Pancreas (tissue), 10 donors: ENCODE measurements around the gene CTSW. TPM values are rescaled to one million over a fixed set of nuclear protein-coding genes. Genes with fewer than 3 reads are reported as not detected.

Experiments used
- ATAC-seq, 4 donors: fragments of 200-7000 bp; cut with Tn5 transposase; one replicate each; pipeline versions ENCODE4 v1.8.0 to v1.9.1; 2020; ENCODE audit warnings: mild to moderate bottlenecking in 4 of 4, moderate library complexity in 4 of 4
- DNase-seq, 6 donors: peaks; one replicate each; pipeline ENCODE4 v3.0.0-alpha.2; 2020
- FAIRE-seq: peaks from 2 replicates; lab custom pipeline; 2012; peaks lifted over from hg19 to GRCh38; lab: Jason Lieb, UNC
- H3K27ac ChIP-seq, 4 donors: fragments of 200-600 bp; sonication (generic); 1 replicate in 3 of 4; 2 replicates in 1 of 4; pipeline versions ENCODE4 v1.5.0 to v1.8.0; 2020
- H3K27me3 ChIP-seq, 4 donors: fragments of 200-600 bp; one replicate each; pipeline ENCODE4 v1.8.0; 2021
- H3K36me3 ChIP-seq, 3 donors: fragments of 200-600 bp; sonication (generic) in 1 of 3; one replicate each; pipeline versions ENCODE4 v1.5.0 to v1.8.0; 2020 to 2021
- H3K4me1 ChIP-seq, 3 donors: fragments of 200-600 bp; one replicate each; pipeline ENCODE4 v1.8.0; 2021
- H3K4me3 ChIP-seq, 4 donors: fragments of 200-600 bp; sonication (generic) in 2 of 4; one replicate each; pipeline versions ENCODE4 v1.5.0 to v1.8.0; 2020 to 2021
- H3K9me3 ChIP-seq, 4 donors: fragments of 200-600 bp; one replicate each; pipeline ENCODE4 v1.8.0; 2021
- CTCF ChIP-seq, 4 donors: fragments of 200-600 bp; sonication (generic) in 3 of 4; IDR thresholded peaks; one replicate each; pipeline versions ENCODE4 v1.5.0 to v1.8.0; 2021; ENCODE audit warnings: antibody characterized with exemption in 4 of 4
- WGBS, 2 donors: extraction: QIAGEN DNeasy Blood & Tissue Kit; methylation state at CpG; one replicate each; pipeline ENCODE4 v1.1.7; 2013; 5-methylcytosine and 5-hydroxymethylcytosine counted together
- intact Hi-C, 3 donors: fragments of 100-400 bp; cut with DNase I; formaldehyde crosslinking; loops; one replicate each; pipeline versions ENCODE4 v1.11.1 to v1.14.2; 2022
- polyA plus RNA-seq, 2 donors: library from polyadenylated mRNA; stranded (reverse); fragments of 200-250 nt; gene quantifications; one replicate each; pipeline ENCODE4 v1.2.3, GENCODE V29; 2013
- total RNA-seq, 6 donors: library from RNA; stranded (reverse); fragmentation: NEBNext Ultra II Directional in 4 of 6; extraction: Animal tissue kit (Norgen Biotek cat#: 25700) in 4 of 6; gene quantifications; one replicate each; pipeline versions ENCODE4 v1.2.1 to v1.2.4, GENCODE V29; 2021 to 2023
- donor health status: healthy with polysubstance abuse.
- donor health status: DM: no; HTN: no; CAD: no; lungs with moderate emphysema.
- donor health status: DM: no; HTN: no; CAD: no.
- donor health status: control.
- donor health status: control.
- donor health status: Bipolar disorder and iron deficiency.
- donor health status: DM: yes; HTN: yes; CAD: no.
- donor health status: DM: no; HTN: no; CAD: no.
- donor health status: DM: no; HTN: no; CAD: no.
- donor health status: DM: yes; HTN: yes; CAD: no.

CTSW gene
- total and polyA plus RNA-seq, 8 donors = 0.14 to 0.72 (median 0.46) TPM; not detected in 1

GRCh38 chr11:65873318-65874156, 6.1 kb upstream of the CTSW start:
- H3K27me3 ChIP-seq = no peaks in the 10 kb centered on the region
- H3K36me3 ChIP-seq = no peaks in the 10 kb centered on the region
- intact Hi-C loops = no loop called here
- 6 to 8% methylated on average over 50 to 54 of the region's 54 CpGs for WGBS, 2 donors
- DNase-seq (peak; percentile 92 to 99 (median 96)), ATAC-seq (peak; percentile 97 to 98 (median 98)), FAIRE-seq (peak; percentile 66)
- H3K9me3 ChIP-seq = no peaks in the 10 kb centered on the region
- peak overlapping the region; percentile 7 to 39 (median 31) for H3K4me3 ChIP-seq
- H3K27ac ChIP-seq = peak overlapping the region; percentile 46 to 73 (median 54)
- TF ChIP-seq CTCF (IDR thresholded peaks at IDR 0.05) = no peak
- no peaks in the 10 kb centered on the region for H3K4me1 ChIP-seq

GRCh38 chr11:65880027-65880426, 390 bp downstream of the CTSW start:
- peaks cover 0 to 4% (median 0%) of the 10 kb centered on the region in 3 donors for H3K36me3 ChIP-seq
- DNase-seq (no peak), FAIRE-seq (no peak), ATAC-seq (no peak)
- intact Hi-C loops = loop anchor here in 1 of 3 donors (5.0 kb wide), 1 partner anchor 107 kb away; no protein-coding TSS in a partner anchor
- no peaks in the 10 kb centered on the region for H3K9me3 ChIP-seq
- no peak overlapping the region for H3K4me3 ChIP-seq
- no peaks in the 10 kb centered on the region for H3K4me1 ChIP-seq
- H3K27me3 ChIP-seq = no peaks in the 10 kb centered on the region
- no peak overlapping the region for H3K27ac ChIP-seq
- no peak for TF ChIP-seq CTCF (IDR thresholded peaks at IDR 0.05)
- 69 to 71% methylated on average over 7 of the region's 7 CpGs for WGBS, 2 donors

- WGBS, 2 donors = 80 to 81% methylated on average over 7 of the region's 7 CpGs
- Histone ChIP-seq H3K27ac (no peak overlapping the region), H3K4me1 (no peaks in the 10 kb centered on the region), H3K4me3 (no peak overlapping the region), H3K27me3 (no peaks in the 10 kb centered on the region), H3K9me3 (no peaks in the 10 kb centered on the region), H3K36me3 (peaks cover 0 to 4% (median 0%) of the 10 kb centered on the region in 3 donors)
- peak in 2 of 6 donors; percentile 14 to 52 for DNase-seq
- TF ChIP-seq CTCF (IDR thresholded peaks at IDR 0.05) = no peak
- FAIRE-seq = no peak
- intact Hi-C loops = loop anchor here in 1 of 3 donors (5.0 kb wide), 1 partner anchor 106 kb away; no protein-coding TSS in a partner anchor
- no peak for ATAC-seq
Observed at GRCh38 chr11:65880844-65881421, 1.3 kb downstream of the CTSW start.

GRCh38 chr11:65882120-65883057, 2.8 kb downstream of the CTSW start:
- no peaks in the 10 kb centered on the region for H3K9me3 ChIP-seq
- 88 to 94% methylated on average over 28 to 30 of the region's 30 CpGs for WGBS, 2 donors
- H3K27me3 ChIP-seq = no peaks in the 10 kb centered on the region
- FAIRE-seq (no peak), DNase-seq (no peak), ATAC-seq (no peak)
- no peak overlapping the region for H3K4me3 ChIP-seq
- no peak for TF ChIP-seq CTCF (IDR thresholded peaks at IDR 0.05)
- no peak overlapping the region for H3K27ac ChIP-seq
- H3K36me3 ChIP-seq = peaks cover 0 to 4% (median 0%) of the 10 kb centered on the region in 3 donors
- intact Hi-C loops = loop anchor here in 1 of 3 donors (5.0 kb wide), 1 partner anchor 105 kb away; no protein-coding TSS in a partner anchor
- peaks cover 0 to 3% (median 2%) of the 10 kb centered on the region in 3 donors for H3K4me1 ChIP-seq
